GM12892 (cell line): Measurements from ENCODE around the gene C22orf23.

Source experiments
- POLR2A ChIP-seq: IDR thresholded peaks from 2 replicates; pipeline ENCODE4 v1.6.1; 2011; ENCODE audit warnings: low read depth, low read length, control low read depth
- POLR2AphosphoS5 ChIP-seq: IDR thresholded peaks from 2 replicates; pipeline ENCODE4 v1.6.1; 2011; ENCODE audit warnings: low read depth, low read length, control low read depth

GRCh38 chr22:37983860-37984791, 30.7 kb upstream of the C22orf23 start, which contains the start of gene SOX10:
- TF ChIP-seq POLR2A (no peak), POLR2AphosphoS5 (no peak)
